Body of pancreas (tissue), 4 donors: ENCODE measurements around the gene SEPTIN12.

Experiments used
- CTCF ChIP-seq, 7 experiments: fragments of 450-650 bp in 4 of 7; fragments of 200-600 bp in 3 of 7; sonication (generic) in 3 of 7; IDR thresholded peaks; one replicate each; pipeline ENCODE4 v1.5.1; 2016 to 2019; ENCODE audit warnings: antibody characterized with exemption in 7 of 7
- POLR2A ChIP-seq, 3 donors: fragments of 450-650 bp; IDR thresholded peaks; one replicate each; pipeline ENCODE4 v1.6.1; 2016; ENCODE audit warnings: antibody characterized with exemption in 3 of 3, mild to moderate bottlenecking in 2 of 3

DNA sequence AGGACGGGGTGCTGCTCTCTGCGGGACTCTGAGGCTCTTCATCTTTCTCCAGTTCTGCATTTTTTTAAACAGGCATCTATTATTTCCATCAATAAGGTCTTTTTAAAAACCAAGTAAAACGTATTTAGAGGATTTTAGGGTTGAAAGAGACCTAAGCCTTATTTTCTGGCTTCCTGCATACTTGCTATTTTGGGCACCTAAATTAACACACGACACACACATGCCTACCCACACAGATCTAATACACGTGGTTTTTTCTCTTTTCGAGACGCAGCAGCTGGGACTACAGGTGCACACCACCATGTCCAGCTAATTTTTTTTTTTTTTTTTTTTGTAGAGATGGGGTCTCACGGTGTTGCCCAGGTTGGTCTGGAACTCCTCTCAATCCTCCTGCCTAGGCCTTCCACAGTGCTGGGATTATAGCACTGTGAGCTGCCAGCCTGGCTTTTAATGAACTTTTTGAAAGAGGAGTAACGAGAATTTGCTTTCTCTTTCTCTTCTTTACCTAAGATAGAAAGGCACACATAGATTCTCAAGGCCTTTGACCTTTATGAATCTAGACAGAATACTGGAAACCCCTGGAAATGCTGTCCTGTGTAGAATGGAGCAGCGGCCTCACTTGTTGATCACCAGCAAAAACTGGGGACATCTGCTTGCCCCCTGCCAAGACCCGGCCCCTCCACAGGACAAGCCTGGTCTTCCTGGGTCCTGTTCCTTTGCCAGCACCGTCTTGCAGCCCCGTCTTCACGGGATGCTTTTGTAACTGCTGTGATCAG lies 40.1 kb downstream of the SEPTIN12 start:
- TF ChIP-seq CTCF (IDR thresholded peaks at IDR 0.05): no peak
- TF ChIP-seq POLR2A (IDR thresholded peaks at IDR 0.05): no peak
